MV-4-11 (cell line): Measurements from ENCODE around the gene FUT3.
"Not testable (repeated sequence)": the region's sequence is repeated elsewhere in the genome, so short reads cannot be mapped to it uniquely, and the experiment has no call there.

Experiments used
- DNase-seq: peaks from one replicate; lab custom pipeline; 2025; lab: John Stamatoyannopoulos, UW

FUT3 gene

GRCh38 chr19:5851302-5851701 lies at the start of gene FUT3:
Gene FUT3, minus strand, starts transcription at chr19:5851449.
- DNase-seq = no peak

GRCh38 chr19:5900976-5901375 lies 49.7 kb upstream of the FUT3 start:
- no peak for DNase-seq

- DNase-seq = no peak
These were observed 48.7 kb upstream of the FUT3 start for GRCh38 chr19:5899728-5900526.

GRCh38 chr19:5897189-5897969 lies 46.1 kb upstream of the FUT3 start:
- no peak for DNase-seq

- no peak for DNase-seq
These were observed 45.3 kb upstream of the FUT3 start for GRCh38 chr19:5896365-5897076.

GRCh38 chr19:5895890-5896289 lies 44.6 kb upstream of the FUT3 start:
- DNase-seq = no peak

GRCh38 chr19:5895409-5895808 lies 44.2 kb upstream of the FUT3 start:
- DNase-seq = no peak

- no peak for DNase-seq
These were observed 43.6 kb upstream of the FUT3 start for GRCh38 chr19:5894704-5895349.

GRCh38 chr19:5893907-5894703 lies 42.9 kb upstream of the FUT3 start:
- no peak for DNase-seq

- no peak for DNase-seq
These were observed 42.2 kb upstream of the FUT3 start for GRCh38 chr19:5893296-5893903.

GRCh38 chr19:5892772-5893275 lies 41.6 kb upstream of the FUT3 start:
- peak; percentile 20 for DNase-seq

- DNase-seq = no peak
These were observed 40.9 kb upstream of the FUT3 start for GRCh38 chr19:5891938-5892771.

GRCh38 chr19:5891572-5891937 lies 40.3 kb upstream of the FUT3 start:
- no peak for DNase-seq

GRCh38 chr19:5890099-5890498 lies 38.9 kb upstream of the FUT3 start:
- no peak for DNase-seq

GRCh38 chr19:5889288-5889971 lies 38.2 kb upstream of the FUT3 start:
- DNase-seq = no peak

- peak; percentile 92 for DNase-seq
These were observed 33.0 kb upstream of the FUT3 start for GRCh38 chr19:5884065-5884811.

GRCh38 chr19:5883157-5883873 lies 32.1 kb upstream of the FUT3 start:
- DNase-seq = not testable (repeated sequence)
